Measurements from ENCODE around the gene ARL13B. TPM values are rescaled to one million over a fixed set of nuclear protein-coding genes. Genes with fewer than 3 reads are reported as not detected.

Gene ARL13B
- total and polyA plus RNA-seq, 2 of the 8 experiments (the other 6 are each of a cell fraction or from before 2014, with no cell fraction given): 1.5 to 12.7 TPM

DNA sequence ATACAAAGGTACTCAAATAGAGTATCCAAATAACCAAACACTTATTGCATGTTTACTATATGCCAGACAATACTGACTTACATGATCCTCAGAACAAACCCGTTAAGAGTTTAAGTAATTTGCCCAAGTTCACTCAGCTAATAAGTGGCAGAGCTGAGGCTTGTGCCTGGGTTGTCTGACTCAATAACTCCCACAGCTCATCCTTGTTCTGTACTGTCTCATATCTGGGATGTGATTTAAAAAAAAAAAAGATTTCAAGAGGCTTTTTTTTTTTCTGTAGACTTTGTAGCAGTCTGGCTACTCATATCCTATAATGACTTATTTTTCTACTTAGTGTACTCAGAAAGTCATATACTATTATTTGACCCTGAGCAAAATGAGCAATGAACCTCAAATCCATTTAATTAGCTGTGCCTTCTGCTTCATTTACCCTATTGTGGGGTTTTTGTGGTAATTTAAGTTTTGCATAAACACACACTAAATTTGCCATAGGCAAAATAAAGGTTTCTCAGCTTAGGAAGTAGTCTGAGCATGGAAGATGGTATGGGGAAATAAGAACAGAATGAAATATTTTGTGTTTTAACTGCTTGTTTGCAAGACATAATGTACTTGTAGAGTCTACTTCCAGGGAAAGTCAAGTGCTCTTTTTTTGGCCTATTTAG, 86.0 kb downstream of the ARL13B start (continued):
- TF ChIP-seq KDM1A (IDR thresholded peaks at IDR 0.05; ENCODE audit: borderline replicate concordance, low read length) (no peak), SP1 (IDR thresholded peaks at IDR 0.05; ENCODE audit: low read depth, low read length) (no peak), TAF7 (optimal IDR thresholded peaks at IDR 0.05; ENCODE audit: borderline replicate concordance, low read depth, low read length) (no peak), JUN (IDR thresholded peaks at IDR 0.05; ENCODE audit: low read depth, low read length) (no peak), NRF1 (IDR thresholded peaks at IDR 0.05; ENCODE audit: low read depth, low read length) (no peak), SIN3A (conservative IDR thresholded peaks at IDR 0.05 in 1 of 2, IDR thresholded peaks at IDR 0.05 in 1 of 2; ENCODE audit: low read depth in 1 of 2, low read length in 2 of 2) (no peak), TEAD4 (IDR thresholded peaks at IDR 0.05; ENCODE audit: low read depth, low read length) (no peak)
